Mesendoderm (in vitro differentiated cells): ENCODE results near the gene KIAA0825.

Experiments
- DNase-seq: peaks from one replicate; pipeline ENCODE4 v3.0.0; 2013
- H2AK5ac ChIP-seq: 2 replicates; pipeline ENCODE4 v1.6.1; 2013; ENCODE audit warnings: low read length, inconsistent platforms
- H2BK120ac ChIP-seq: 2 replicates; pipeline ENCODE4 v1.6.1; 2013; ENCODE audit warnings: low read depth, mild to moderate bottlenecking, low read length, moderate library complexity, mixed read lengths
- H2BK15ac ChIP-seq: replicated peaks from 2 replicates; pipeline ENCODE4 v1.6.1; 2013; ENCODE audit warnings: low read depth, mild to moderate bottlenecking, moderate library complexity
- H2BK5ac ChIP-seq: 2 replicates; pipeline ENCODE4 v1.6.1; 2013; ENCODE audit warnings: low read length, inconsistent platforms
- H3K18ac ChIP-seq: 2 replicates; pipeline ENCODE4 v1.6.1; 2013; ENCODE audit warnings: mild to moderate bottlenecking, low read length, mixed read lengths
- H3K23ac ChIP-seq: one replicate; pipeline ENCODE4 v1.6.1; 2013; ENCODE audit warnings: low read length
- H3K27ac ChIP-seq: 2 replicates; pipeline ENCODE4 v1.5.1; 2013; ENCODE audit warnings: low read depth, mild to moderate bottlenecking, inconsistent platforms, low read length, moderate library complexity
- H3K27me3 ChIP-seq: 2 replicates; pipeline ENCODE4 v1.6.1; 2013; ENCODE audit warnings: low read length, control low read depth, mild to moderate bottlenecking, inconsistent platforms; ENCODE audit not compliant: insufficient read depth, poor library complexity
- H3K36me3 ChIP-seq: 2 replicates; pipeline ENCODE4 v1.6.1; 2013; ENCODE audit warnings: low read length, inconsistent platforms; ENCODE audit not compliant: control insufficient read depth, insufficient read depth
- H3K4ac ChIP-seq: one replicate; pipeline ENCODE4 v1.6.1; 2013; ENCODE audit warnings: low read depth, mild to moderate bottlenecking, low read length, moderate library complexity
- H3K4me1 ChIP-seq: 2 replicates; pipeline ENCODE4 v1.6.1; 2013; ENCODE audit warnings: low read depth, low read length, inconsistent platforms; ENCODE audit not compliant: control insufficient read depth
- H3K4me2 ChIP-seq: 2 replicates; pipeline ENCODE4 v1.6.1; 2013; ENCODE audit warnings: low read length
- H3K4me3 ChIP-seq: 2 replicates; pipeline ENCODE4 v1.5.1; 2013; ENCODE audit warnings: mild to moderate bottlenecking, low read length
- H3K56ac ChIP-seq: one replicate; pipeline ENCODE4 v1.6.1; 2013; ENCODE audit warnings: low read length
- H3K79me1 ChIP-seq: 2 replicates; pipeline ENCODE4 v1.6.1; 2013; ENCODE audit warnings: low read length, inconsistent platforms
- H3K79me2 ChIP-seq: 2 replicates; pipeline ENCODE4 v1.6.1; 2013; ENCODE audit warnings: mild to moderate bottlenecking, low read length; ENCODE audit not compliant: control insufficient read depth, insufficient read depth
- H3K9ac ChIP-seq: 2 replicates; pipeline ENCODE4 v1.6.1; 2013; ENCODE audit warnings: low read length, inconsistent platforms
- H4K5ac ChIP-seq: one replicate; pipeline ENCODE4 v1.6.1; 2013; ENCODE audit warnings: low read length
- H4K8ac ChIP-seq: one replicate; pipeline ENCODE4 v1.6.1; 2013; ENCODE audit warnings: low read depth, mild to moderate bottlenecking, control low read depth, low read length, moderate library complexity
- WGBS: extraction: QIAGEN DNeasy Blood & Tissue Kit; methylation state at CpG from one replicate; pipeline ENCODE4 v1.1.7; 2013; ENCODE audit warnings: low lambda C conversion rate, missing lambda C conversion rate; ENCODE audit not compliant: insufficient coverage; ENCODE audit errors: extremely low coverage; 5-methylcytosine and 5-hydroxymethylcytosine counted together

The KIAA0825 gene

GRCh38 chr5:94103514-94104245 lies 514.7 kb downstream of the KIAA0825 start:
- Histone ChIP-seq H3K23ac (no peak overlapping the region), H4K5ac (no peak overlapping the region), H3K36me3 (no peaks in the 10 kb centered on the region), H3K4me3 (no peak overlapping the region), H3K9ac (no peak overlapping the region), H2BK15ac (no peak overlapping the region), H3K4me2 (no peak overlapping the region), H2BK5ac (no peak overlapping the region), H2BK120ac (no peak overlapping the region), H3K27ac (no peak overlapping the region), H3K27me3 (no peaks in the 10 kb centered on the region), H3K56ac (no peak overlapping the region), H3K18ac (no peak overlapping the region), H3K4me1 (no peaks in the 10 kb centered on the region), H3K4ac (no peak overlapping the region), H3K79me2 (no peaks in the 10 kb centered on the region), H2AK5ac (no peak overlapping the region), H4K8ac (no peak overlapping the region), H3K79me1 (peaks cover 5% of the 10 kb centered on the region)
- whole genome bisulfite sequencing: no CpG with 5 or more reads among the region's 3 CpGs
- no peak for DNase-seq
